Esophagus muscularis mucosa (tissue), 4 donors: ENCODE results near the gene FAT3. TPM values are rescaled to one million over a fixed set of nuclear protein-coding genes. Genes with fewer than 3 reads are reported as not detected.
A peak's percentile ranks its signal among the peaks of the same experiment; 100 is the strongest.

Source experiments
- DNase-seq: peaks from one replicate; pipeline ENCODE4 v3.0.0-alpha.2; 2017; ENCODE audit errors: extremely low spot score
- H3K27ac ChIP-seq, 4 donors: fragments of 200-600 bp; sonication (generic); replicated peaks in 1 of 4; 1 replicate in 3 of 4; 2 replicates in 1 of 4; pipeline ENCODE4 v1.5.1; 2016 to 2019; ENCODE audit warnings: mild to moderate bottlenecking in 1 of 4
- H3K27me3 ChIP-seq, 4 donors: fragments of 200-600 bp; sonication (generic); one replicate each; pipeline versions ENCODE4 v1.5.1 to v1.6.0; 2016 to 2019
- H3K36me3 ChIP-seq, 4 donors: fragments of 200-600 bp; sonication (generic); one replicate each; pipeline ENCODE4 v1.5.1; 2016 to 2019
- H3K4me1 ChIP-seq, 4 donors: fragments of 200-600 bp; sonication (generic); one replicate each; pipeline ENCODE4 v1.5.1; 2016 to 2019
- H3K4me3 ChIP-seq, 4 donors: fragments of 200-600 bp; sonication (generic); 1 replicate in 2 of 4; 2 replicates in 2 of 4; pipeline ENCODE4 v1.5.1; 2016 to 2019; ENCODE audit warnings: mild to moderate bottlenecking in 4 of 4, moderate library complexity in 1 of 4
- H3K9me3 ChIP-seq, 4 donors: fragments of 200-600 bp; sonication (generic); 1 replicate in 3 of 4; 2 replicates in 1 of 4; pipeline ENCODE4 v1.5.1; 2016 to 2019
- CTCF ChIP-seq, 3 experiments: fragments of 200-600 bp in 2 of 3; fragments of 450-650 bp in 1 of 3; sonication (generic) in 2 of 3; IDR thresholded peaks; one replicate each; pipeline ENCODE4 v1.5.1; 2017 to 2019; ENCODE audit warnings: antibody characterized with exemption in 3 of 3, mild to moderate bottlenecking in 2 of 3, moderate library complexity in 1 of 3
- EP300 ChIP-seq: sonication (generic); formaldehyde crosslinking; IDR thresholded peaks from one replicate; pipeline ENCODE4 v1.6.1; 2017; ENCODE audit warnings: antibody characterized with exemption
- POLR2A ChIP-seq: fragments of 450-650 bp; IDR thresholded peaks from one replicate; pipeline ENCODE4 v1.6.1; 2017; ENCODE audit warnings: antibody characterized with exemption, moderate library complexity, mild to moderate bottlenecking, low read depth
- POLR2AphosphoS5 ChIP-seq, 2 donors: sonication (generic); formaldehyde crosslinking; IDR thresholded peaks; one replicate each; pipeline ENCODE4 v1.6.1; 2017; ENCODE audit warnings: antibody characterized with exemption in 2 of 2
- WGBS: methylation state at CpG from one replicate; pipeline ENCODE4 v1.1.5; 2018; 5-methylcytosine and 5-hydroxymethylcytosine counted together
- intact Hi-C: fragments of 100-400 bp; cut with DNase I; formaldehyde crosslinking; loops from one replicate; pipeline ENCODE4 v1.15.1; 2023
- total RNA-seq, 4 donors: library from RNA; depleted of rRNA; stranded (reverse); fragments of >200 nt; gene quantifications; one replicate each; pipeline versions ENCODE4 v1.1.0 to v1.2.1, GENCODE V29; 2016

The FAT3 gene
- total RNA-seq, 4 donors from 2014 or later = 6.5 to 18.8 (median 15.4) TPM

GRCh38 chr11:92211576-92212167 lies 12.9 kb upstream of the FAT3 start:
- peaks cover 0 to 15% (median 3%) of the 10 kb centered on the region in 4 donors for H3K4me1 ChIP-seq

GRCh38 chr11:92212530-92212929 lies 12.1 kb upstream of the FAT3 start:
- intact Hi-C loops = loop anchor here (10.0 kb wide), 1 partner anchor 672 kb away; no protein-coding TSS in a partner anchor
- no peaks in the 10 kb centered on the region for H3K9me3 ChIP-seq
- no peaks in the 10 kb centered on the region for H3K27me3 ChIP-seq
- TF ChIP-seq CTCF (IDR thresholded peaks at IDR 0.05) (no peak), POLR2A (no peak), POLR2AphosphoS5 (IDR thresholded peaks at IDR 0.05) (no peak), EP300 (no peak)
- H3K36me3 ChIP-seq = no peaks in the 10 kb centered on the region
- DNase-seq = no peak
- H3K27ac ChIP-seq = no peak overlapping the region
- H3K4me1 ChIP-seq = peaks cover 0 to 15% (median 3%) of the 10 kb centered on the region in 4 donors
- WGBS = 29% methylated on average over 1 of the region's 1 CpG
- H3K4me3 ChIP-seq = no peak overlapping the region

More at GRCh38 chr11:92211576-92212167, 12.9 kb upstream of the FAT3 start:
- 64% methylated on average over 5 of the region's 5 CpGs for WGBS
- no peaks in the 10 kb centered on the region for H3K9me3 ChIP-seq
- H3K27me3 ChIP-seq = no peaks in the 10 kb centered on the region
- no peak overlapping the region for H3K4me3 ChIP-seq
- H3K36me3 ChIP-seq = no peaks in the 10 kb centered on the region
- TF ChIP-seq CTCF (IDR thresholded peaks at IDR 0.05) = peak; percentile 43 to 50 (median 48)
- no peak for TF ChIP-seq POLR2A
- TF ChIP-seq POLR2AphosphoS5 (IDR thresholded peaks at IDR 0.05) = no peak
- TF ChIP-seq EP300 = no peak
- no peak overlapping the region for H3K27ac ChIP-seq
- intact Hi-C loops = loop anchor here (10.0 kb wide), 1 partner anchor 673 kb away; no protein-coding TSS in a partner anchor
- DNase-seq = no peak

GRCh38 chr11:92216789-92217188 lies 7.8 kb upstream of the FAT3 start:
- 92% methylated on average over 3 of the region's 3 CpGs for WGBS
- intact Hi-C loops = loop anchor here (10.0 kb wide), 1 partner anchor 668 kb away; no protein-coding TSS in a partner anchor
- Histone ChIP-seq H3K27ac (no peak overlapping the region), H3K4me1 (peaks cover 0 to 14% (median 3%) of the 10 kb centered on the region in 4 donors), H3K9me3 (no peaks in the 10 kb centered on the region), H3K4me3 (no peak overlapping the region), H3K36me3 (no peaks in the 10 kb centered on the region), H3K27me3 (peaks cover 0 to 8% (median 0%) of the 10 kb centered on the region in 4 donors)
- DNase-seq = no peak
- TF ChIP-seq EP300 (no peak), POLR2A (no peak), CTCF (IDR thresholded peaks at IDR 0.05) (no peak), POLR2AphosphoS5 (IDR thresholded peaks at IDR 0.05) (no peak)

- Histone ChIP-seq H3K4me1 (peaks cover 0 to 14% (median 7%) of the 10 kb centered on the region in 4 donors), H3K27me3 (peaks cover 0 to 35% (median 0%) of the 10 kb centered on the region in 4 donors), H3K36me3 (no peaks in the 10 kb centered on the region), H3K4me3 (no peak overlapping the region), H3K9me3 (no peaks in the 10 kb centered on the region), H3K27ac (no peak overlapping the region)
- no peak for DNase-seq
- TF ChIP-seq EP300 (no peak), POLR2A (no peak), POLR2AphosphoS5 (IDR thresholded peaks at IDR 0.05) (no peak), CTCF (IDR thresholded peaks at IDR 0.05) (no peak)
- intact Hi-C loops = loop anchor here (10.0 kb wide), 1 partner anchor 665 kb away; no protein-coding TSS in a partner anchor
- 85% methylated on average over 4 of the region's 4 CpGs for WGBS
These were observed 5.1 kb upstream of the FAT3 start for GRCh38 chr11:92219476-92219875.
